HG02981 (cell line): Measurements from ENCODE around the gene ARID1B.
"Not testable (repeated sequence)": the region's sequence is repeated elsewhere in the genome, so short reads cannot be mapped to it uniquely, and the experiment has no call there.

Experiments
- ATAC-seq: cut with Tn5 transposase; IDR thresholded peaks from one replicate; pipeline ENCODE4 v1.9.1; 2021; ENCODE audit warnings: mild to moderate bottlenecking, moderate library complexity; ENCODE audit not compliant: unreplicated experiment

Gene ARID1B

GRCh38 chr6:156928126-156928525 is 150.9 kb downstream of the ARID1B start:
- no peak for ATAC-seq

- ATAC-seq: no peak
These were observed 151.8 kb downstream of the ARID1B start for GRCh38 chr6:156928972-156929371.

- ATAC-seq: no peak
These were observed 154.1 kb downstream of the ARID1B start for GRCh38 chr6:156931283-156931682.

DNA sequence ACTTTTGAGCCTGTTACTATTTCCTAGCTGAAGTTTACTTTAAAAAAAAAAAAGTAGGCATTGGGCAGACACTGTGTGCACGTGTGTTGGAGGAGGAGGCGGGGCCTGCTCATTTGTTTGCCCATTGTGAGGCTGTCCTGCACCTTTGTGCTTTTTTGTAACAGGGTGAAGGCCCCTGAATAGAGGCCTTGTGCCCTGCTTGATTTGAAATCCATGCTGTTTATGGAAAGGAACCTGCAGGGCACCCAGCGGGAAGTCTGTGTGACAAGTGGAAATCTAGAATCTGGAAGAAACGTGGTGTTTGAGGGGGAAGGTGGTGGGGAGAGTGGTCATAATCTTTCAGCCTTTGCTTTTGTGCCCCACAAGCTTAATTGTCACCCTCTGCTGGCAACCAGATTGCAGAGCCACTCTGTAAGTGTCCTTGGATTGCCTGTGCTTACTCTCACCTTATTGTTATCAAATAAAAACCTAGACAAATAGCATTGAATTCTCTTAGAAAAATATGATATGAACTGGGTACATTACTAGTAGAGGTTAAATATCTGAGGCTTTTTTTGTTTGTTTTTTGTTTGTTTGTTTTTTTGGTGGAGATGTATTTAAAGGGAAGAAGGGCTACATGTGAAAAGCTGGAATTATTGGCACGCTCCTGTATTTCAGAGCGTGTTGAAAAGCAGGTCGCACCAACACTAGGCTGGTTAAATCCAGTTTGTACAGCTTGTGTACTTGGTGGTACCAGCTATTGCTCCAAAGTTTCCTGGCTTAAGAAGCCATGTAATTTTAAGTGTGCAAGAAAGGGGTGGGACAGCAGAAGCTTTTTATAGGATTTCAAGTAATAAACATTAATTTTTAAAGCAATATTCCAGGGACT is 156.3 kb downstream of the ARID1B start:
- no peak for ATAC-seq

DNA sequence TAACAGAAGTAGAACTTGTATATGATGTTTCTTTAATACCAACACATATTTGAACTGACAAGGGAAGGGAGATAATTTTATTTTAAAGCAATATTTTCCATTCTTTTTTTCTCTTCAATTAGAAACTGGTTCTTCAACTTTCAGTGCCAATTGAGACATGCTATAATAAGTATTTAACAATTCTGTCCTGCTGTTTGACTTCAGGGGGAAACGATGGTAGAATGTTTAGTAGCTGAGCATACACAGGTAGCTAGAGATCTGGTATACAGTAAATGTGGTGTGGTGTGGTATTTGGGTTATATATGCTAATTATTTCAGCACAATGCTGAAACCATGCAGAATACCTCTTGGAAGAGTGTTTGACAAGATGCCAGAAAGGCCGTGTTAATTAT is 156.9 kb downstream of the ARID1B start:
- ATAC-seq: no peak

DNA sequence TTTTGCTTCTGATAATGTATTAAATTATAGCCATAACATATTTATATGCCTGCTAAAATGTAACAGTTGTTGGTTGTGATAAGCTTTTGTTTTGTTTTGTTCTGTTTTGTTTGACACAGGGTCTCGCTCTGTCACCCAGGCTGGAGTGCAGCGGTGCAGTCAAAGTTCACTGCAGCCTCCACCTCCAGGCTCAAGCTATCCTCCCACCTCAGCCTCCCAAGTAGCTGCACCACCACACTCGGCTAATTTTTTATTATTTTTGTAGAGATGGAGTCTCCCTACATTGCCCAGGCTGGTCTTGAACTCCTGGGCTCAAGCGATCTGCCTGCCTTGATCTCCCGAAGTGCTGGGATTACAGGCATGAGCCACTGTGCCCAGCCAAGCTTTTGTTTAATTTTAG is 157.8 kb downstream of the ARID1B start:
- ATAC-seq: no peak

DNA sequence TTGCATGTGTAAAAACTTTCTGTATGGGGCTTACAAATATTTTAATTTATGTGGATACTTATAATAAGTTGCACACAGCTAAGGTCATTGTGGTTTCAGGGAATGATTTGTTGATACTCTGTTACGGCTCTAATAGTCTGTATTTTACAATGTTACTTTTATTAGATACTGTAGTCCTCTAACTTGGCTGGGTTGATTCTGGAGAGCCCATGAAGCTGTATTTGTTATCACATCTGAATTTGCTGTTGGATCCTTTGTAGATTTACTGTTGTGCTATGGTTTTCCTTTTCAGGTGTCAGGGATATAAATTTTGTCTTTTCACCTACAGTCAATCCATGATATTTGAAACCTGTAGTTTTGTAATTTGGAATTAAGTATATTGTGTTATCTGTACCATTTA is 161.0 kb downstream of the ARID1B start:
- ATAC-seq: no peak

DNA sequence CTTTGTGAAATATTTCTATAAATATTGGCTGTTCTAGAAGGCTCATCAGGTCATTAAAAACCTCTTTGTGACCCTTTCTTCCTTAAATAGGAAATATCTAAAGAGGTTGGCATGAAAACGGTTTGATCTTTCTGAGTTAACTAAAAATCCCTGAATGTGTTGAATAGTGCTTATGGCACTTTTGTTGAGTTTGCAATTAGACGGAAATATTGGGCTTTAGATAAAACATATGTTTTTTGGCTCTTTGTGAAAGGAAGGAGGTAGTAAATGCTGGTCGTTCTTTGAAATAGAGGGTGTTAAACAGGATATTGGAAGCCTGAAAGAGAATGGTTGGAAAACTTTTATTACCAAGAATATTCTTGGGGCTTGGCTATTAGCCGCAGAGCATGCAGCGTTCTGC is 163.0 kb downstream of the ARID1B start:
- no peak for ATAC-seq

DNA sequence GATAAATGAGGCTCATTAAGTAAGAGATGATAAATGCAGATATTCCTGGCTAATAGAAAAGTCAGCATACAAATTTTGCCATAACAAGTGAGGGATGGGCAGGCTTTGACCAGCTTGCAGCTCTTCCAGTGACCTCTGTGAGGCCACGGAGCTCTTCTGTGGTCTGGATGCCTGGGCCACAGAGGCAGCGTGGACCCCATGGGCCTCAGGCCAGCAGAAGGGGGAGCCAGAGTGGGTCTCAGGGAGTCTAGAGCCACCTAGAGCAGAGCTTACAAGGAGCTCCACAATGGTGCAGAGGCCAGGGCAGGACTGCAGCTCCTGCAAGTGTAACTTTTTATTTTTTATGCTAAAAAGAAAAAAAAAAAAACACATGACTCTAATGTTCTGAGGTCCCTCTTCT is 165.1 kb downstream of the ARID1B start:
- no peak for ATAC-seq

DNA sequence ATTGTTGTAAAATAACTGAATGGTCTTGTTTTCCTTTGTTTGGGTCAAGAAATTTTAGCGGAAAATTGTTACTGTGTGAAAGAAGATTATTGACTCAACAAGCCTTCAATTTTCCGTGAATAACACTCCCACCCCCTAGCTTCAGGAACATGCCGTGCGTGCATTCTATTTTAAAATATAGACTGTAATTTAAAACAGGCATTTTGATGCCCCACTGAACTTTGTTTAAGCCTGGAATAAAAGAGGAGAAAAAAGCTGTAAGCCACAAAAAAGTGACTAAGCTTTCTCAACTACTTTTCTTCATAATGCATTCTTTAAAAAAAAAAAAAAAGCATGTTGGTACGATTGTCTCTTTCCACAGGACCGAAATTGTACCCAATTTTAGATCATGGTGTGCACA is 166.0 kb downstream of the ARID1B start:
- ATAC-seq: no peak

- no peak for ATAC-seq
These were observed 166.6 kb downstream of the ARID1B start for GRCh38 chr6:156943816-156944215.

- ATAC-seq: no peak
These were observed 167.2 kb downstream of the ARID1B start for GRCh38 chr6:156944412-156944811.

GRCh38 chr6:156945789-156946172 is 168.6 kb downstream of the ARID1B start:
- ATAC-seq: not testable (repeated sequence)

GRCh38 chr6:156946370-156946936 is 169.3 kb downstream of the ARID1B start:
- no peak for ATAC-seq

DNA sequence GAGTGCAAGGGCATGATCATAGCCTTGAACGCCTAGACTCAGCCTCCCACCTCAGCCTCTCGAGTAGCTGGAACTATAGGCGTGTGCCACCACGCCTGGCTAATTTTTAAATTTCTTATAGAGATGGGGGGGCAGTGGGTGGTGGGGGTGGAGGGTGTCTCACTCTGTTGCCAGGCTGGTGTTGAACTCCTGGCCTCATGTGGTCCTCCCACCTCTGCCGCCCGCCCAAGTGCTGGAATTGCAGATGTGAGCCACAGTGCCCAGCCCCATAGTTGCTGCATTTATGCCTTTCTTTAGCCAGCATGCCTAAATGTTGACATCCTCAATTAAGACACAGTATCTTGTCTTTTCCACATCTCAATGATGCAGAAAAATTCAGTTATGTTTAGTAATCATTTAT is 171.1 kb downstream of the ARID1B start:
- no peak for ATAC-seq

- no peak for ATAC-seq
These were observed 171.6 kb downstream of the ARID1B start for GRCh38 chr6:156948807-156949206.

- no peak for ATAC-seq
These were observed 172.2 kb downstream of the ARID1B start for GRCh38 chr6:156949376-156949775.

DNA sequence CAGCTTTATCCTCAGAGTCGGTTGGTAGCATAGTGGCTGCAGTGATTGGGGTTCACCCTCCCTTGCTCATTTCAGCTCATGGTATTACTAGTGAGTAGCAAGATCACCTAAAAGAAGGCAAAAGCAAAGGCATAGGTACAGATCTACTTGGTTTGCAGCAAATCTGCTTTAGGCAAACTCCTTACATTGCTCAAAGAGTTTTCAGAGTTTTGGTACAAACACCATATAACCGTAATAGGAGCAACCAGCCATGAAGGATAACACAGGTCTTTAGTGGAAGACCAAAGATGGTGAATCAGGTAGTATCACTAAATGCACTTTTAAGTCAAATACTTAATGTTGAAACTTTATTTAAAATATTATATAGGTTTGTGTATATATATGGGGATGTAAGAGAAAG is 172.9 kb downstream of the ARID1B start:
- ATAC-seq: no peak

DNA sequence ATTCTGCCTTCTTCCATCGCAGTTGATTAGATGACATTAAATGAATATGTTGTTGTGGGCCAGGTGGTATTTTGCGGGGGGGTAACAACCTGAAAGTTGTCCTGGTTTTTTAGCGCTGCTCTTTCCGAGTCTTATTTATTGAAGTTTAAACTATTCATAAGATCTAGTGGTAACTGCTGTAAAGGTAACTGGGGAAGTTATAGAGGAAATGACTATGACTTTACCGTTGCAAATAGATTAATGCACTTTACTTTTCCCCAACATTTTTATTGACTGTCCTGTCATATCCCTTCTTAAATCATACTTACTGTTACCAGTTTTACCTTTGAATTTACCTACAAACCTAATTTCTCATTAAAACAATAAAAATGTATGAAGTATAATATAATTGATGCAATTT is 173.4 kb downstream of the ARID1B start:
- ATAC-seq: no peak

GRCh38 chr6:156952401-156952800 is 175.2 kb downstream of the ARID1B start:
- no peak for ATAC-seq

- no peak for ATAC-seq
These were observed 175.9 kb downstream of the ARID1B start for GRCh38 chr6:156953127-156953478.

DNA sequence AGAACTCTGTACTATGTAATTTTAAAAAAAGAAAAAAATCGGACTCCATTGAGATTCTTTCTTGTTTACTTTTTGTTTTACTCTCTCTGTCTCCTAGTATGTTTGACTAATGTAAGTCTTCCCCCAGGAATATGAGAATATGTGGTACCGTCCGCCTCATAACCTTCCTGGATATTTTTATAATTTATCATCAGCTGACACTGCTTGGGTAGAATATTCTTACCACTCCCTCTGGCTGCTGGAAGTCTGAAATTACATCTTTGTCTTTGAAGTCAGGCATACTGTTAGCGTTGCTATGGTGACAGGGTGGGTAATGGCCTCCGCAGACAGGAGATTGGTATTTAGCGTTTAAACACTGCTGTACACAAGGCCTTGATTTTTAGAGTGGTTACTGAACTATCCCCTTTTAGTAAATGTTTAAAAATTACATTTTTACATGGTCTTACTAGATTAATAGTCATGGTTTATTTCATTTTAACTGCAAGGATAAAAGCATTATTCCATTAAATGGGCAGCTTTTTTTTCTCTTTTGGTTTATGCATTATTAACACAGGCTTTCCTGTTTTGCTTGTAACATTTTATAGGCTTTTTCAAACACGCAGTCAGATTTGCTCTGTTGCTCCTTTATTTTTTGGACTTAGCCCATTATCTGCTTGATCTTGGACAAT is 176.4 kb downstream of the ARID1B start:
- no peak for ATAC-seq
